OCI-LY1 (cell line): ENCODE measurements around the gene SLC2A2.

ENCODE experiments used
- EZH2 ChIP-seq: fragments of 200-600 bp; sonication (generic), shearing (Covaris generic); IDR thresholded peaks from 2 replicates; pipeline ENCODE4 v1.8.0; 2017; ENCODE audit warnings: borderline replicate concordance, mixed run types, mild to moderate bottlenecking, antibody characterized with exemption, low read length, moderate library complexity, mixed read lengths
- TF ChIP-seq, protein P1 (sequence below): fragments of 200-600 bp; sonication (generic), shearing (Covaris generic); IDR thresholded peaks from 2 replicates; pipeline ENCODE4 v1.5.1; 2017; ENCODE audit warnings: mild to moderate bottlenecking, antibody characterized with exemption, low read length, moderate library complexity, mixed read lengths

DNA sequence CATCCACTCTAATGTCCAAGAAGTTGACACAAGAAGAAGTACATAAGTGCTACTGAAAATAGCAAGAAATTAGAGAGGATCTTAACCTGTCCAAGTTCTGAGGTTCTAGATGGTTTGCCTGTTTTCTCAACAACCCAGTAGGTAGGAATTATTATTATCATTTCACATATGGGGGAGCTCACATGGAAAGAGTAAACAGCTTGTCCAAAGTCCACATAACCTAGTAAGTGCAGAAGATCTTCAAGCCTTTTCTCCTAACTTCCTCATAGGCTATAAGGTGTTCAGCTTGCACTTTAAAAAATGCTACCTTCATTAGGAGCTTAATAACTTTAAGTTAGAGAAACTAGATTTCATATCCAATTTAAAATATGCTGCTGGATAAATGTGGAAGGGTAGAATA lies 3.0 kb downstream of the SLC2A2 start:
- TF ChIP-seq, protein P1, sequence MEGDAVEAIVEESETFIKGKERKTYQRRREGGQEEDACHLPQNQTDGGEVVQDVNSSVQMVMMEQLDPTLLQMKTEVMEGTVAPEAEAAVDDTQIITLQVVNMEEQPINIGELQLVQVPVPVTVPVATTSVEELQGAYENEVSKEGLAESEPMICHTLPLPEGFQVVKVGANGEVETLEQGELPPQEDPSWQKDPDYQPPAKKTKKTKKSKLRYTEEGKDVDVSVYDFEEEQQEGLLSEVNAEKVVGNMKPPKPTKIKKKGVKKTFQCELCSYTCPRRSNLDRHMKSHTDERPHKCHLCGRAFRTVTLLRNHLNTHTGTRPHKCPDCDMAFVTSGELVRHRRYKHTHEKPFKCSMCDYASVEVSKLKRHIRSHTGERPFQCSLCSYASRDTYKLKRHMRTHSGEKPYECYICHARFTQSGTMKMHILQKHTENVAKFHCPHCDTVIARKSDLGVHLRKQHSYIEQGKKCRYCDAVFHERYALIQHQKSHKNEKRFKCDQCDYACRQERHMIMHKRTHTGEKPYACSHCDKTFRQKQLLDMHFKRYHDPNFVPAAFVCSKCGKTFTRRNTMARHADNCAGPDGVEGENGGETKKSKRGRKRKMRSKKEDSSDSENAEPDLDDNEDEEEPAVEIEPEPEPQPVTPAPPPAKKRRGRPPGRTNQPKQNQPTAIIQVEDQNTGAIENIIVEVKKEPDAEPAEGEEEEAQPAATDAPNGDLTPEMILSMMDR: no peak
- no peak for TF ChIP-seq EZH2
